Measurements from ENCODE around the gene SOWAHA.

SOWAHA gene

DNA sequence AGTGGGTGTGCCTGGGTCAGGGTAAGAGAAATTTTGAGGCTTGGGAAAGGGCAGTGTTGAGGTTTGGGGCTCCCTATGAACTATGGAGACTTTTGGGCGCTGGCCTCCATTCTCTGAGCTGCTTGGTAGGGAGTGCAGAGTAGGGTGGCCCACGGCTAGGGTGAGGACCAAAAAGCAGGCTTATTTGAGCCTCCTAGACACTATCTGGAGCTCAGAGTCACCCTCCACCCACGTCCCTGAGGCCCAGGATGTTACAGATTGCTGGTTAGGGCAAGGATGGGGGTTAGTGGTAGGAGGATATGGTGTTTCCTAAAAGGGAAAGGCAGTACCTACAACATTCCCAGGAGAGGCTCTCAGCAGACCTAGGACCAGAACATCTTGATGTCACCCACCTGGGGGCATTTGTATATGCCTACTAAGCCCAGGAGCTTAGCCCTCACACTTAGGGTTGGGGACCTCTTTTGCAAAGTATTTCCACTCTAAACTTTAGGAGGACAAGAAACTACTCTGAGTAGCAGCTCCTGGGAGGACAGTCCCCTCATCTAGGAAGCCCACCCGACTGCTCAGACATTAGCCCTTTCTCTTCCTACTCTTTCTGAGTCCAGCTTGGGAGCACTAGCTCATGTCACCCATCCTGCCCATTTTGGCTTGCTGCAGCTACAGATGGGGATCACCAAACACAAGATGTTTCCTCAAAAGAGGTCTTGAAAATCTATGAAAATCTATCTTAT is 15.0 kb downstream of the SOWAHA start:
- DNase-seq (ENCODE audit: low read depth), result no peak

GRCh38 chr5:132828846-132829494 is 15.9 kb downstream of the SOWAHA start:
- no peak for DNase-seq (ENCODE audit: low read depth)

- peak; percentile 71 for DNase-seq (ENCODE audit: low read depth)
These were observed 16.8 kb downstream of the SOWAHA start for GRCh38 chr5:132829742-132830435.

GRCh38 chr5:132830436-132831094 is 17.5 kb downstream of the SOWAHA start, which contains the start of gene SHROOM1:
SHROOM1 (minus strand) TSS chr5:132830647; CDS start chr5:132826140, 4,507 bp downstream.
- no peak for DNase-seq (ENCODE audit: low read depth)

DNA sequence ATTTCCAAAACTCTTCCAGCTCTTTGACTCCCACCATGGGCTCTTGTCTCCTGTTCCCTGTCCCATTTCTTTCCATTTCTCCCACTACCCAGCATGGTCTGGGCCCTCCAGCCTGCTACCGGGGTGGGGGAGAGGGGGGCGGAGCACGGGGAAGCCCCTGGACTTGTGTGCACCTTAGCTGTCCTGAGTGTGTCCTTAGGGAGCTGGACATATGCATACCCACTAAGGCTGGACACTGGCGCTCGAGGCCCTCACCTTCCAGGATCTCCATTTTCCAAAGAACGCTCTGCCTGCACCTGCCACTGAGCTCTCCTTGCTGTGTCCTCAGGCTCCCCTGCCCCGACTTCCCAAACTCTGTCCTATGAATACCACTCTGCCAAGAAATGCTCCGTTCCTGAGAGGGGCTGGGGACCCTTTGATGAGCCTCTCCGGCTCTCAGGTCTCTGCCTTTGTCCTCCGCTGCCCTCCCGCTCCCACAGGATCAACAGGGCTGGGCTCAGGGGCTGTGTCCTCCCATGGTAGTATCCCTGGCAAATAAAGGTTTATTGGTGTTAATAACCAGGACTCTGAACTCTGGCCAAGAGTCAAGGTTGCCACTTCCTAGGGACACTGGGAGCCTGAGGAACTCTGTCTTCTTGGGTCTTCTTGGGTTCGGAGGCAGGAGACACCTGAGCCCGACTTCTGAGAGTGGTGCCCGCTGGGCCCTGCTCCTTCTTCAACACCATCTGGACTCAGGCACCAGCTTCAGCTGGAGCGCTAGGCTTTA is 18.2 kb downstream of the SOWAHA start:
- DNase-seq (ENCODE audit: low read depth), result no peak

GRCh38 chr5:132832612-132833011 is 19.5 kb downstream of the SOWAHA start:
- DNase-seq (ENCODE audit: low read depth), result no peak

- DNase-seq (ENCODE audit: low read depth), result no peak
These were observed 21.0 kb downstream of the SOWAHA start for GRCh38 chr5:132834057-132834456.

DNA sequence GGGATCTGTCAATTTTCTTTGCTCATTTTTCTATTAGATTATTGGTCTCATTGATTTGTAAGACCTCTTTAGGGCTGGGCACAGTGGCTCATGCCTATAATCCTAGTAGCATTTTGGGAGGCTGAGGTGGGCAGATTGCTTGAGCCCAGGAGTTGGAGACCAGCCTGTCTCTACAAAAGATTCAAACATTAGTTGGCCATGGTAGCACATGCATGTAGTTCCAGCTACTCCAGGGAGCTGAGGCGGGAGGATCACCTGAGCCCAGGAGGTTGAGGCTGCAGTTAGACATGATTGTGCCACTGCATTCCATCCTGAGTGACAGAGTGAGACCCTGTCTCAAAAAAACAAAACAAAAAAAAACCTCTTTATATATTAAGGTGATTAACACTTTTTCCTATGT is 23.8 kb downstream of the SOWAHA start:
- DNase-seq (ENCODE audit: low read depth), result no peak

DNA sequence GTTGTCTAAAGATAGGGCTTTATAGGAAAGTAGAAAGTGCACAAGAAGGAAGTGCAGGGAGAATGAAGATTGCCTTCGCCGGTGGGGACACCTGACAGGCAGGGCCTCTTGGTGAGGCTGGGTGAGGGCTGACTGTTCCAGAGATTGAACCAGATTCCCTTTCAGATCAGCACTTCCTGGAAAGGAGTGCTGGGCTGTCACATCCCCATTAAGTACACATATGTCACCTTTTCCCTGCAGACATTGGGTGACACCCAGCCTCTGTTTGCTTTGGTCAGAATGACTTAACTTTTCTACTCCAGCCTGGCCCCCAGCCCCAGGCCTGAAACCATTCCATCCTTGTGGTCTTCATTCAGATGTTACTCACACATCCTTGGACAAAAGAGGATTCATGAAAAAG is 24.8 kb downstream of the SOWAHA start:
- DNase-seq (ENCODE audit: low read depth), result no peak

DNA sequence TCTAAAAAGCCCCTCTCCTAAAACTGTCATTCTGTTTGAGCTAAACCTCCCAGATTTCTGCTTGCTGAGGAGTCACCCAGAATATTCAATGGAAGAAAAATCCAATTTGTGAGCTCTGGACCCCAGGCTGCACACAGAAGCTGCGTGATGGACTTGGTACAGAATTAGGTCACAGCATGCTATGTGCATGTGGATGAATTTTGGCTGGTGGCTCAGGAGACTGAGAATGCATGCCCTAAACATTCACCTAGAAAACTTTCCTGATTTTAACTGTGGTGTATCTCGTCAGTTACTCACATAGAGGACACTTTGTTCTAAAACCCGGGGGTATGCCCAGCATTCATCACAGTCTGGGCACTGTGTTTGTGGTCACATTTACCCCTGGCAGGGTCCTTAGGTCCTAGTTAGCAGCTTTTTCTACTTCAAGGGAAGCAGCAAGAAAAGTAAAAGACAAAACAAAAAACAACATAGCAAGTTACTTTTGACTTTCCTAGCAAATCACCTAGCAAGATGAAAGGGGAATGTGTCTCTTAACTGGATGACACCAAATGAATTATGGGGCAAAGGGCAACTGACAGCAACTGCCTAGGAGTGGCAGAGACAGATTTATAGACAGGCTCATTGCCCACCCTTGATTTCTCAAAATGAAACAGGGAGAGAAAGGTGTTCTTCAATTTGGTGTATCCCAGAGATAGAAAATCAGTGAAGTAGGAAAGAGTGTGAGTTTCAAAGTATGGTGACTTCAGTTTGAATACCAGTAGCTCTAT is 25.6 kb downstream of the SOWAHA start:
- DNase-seq (ENCODE audit: low read depth), result no peak

- no peak for DNase-seq (ENCODE audit: low read depth)
These were observed 26.6 kb downstream of the SOWAHA start for GRCh38 chr5:132839426-132840301.

GRCh38 chr5:132840313-132840712 is 27.2 kb downstream of the SOWAHA start:
- no peak for DNase-seq (ENCODE audit: low read depth)

GRCh38 chr5:132840896-132841295 is 27.8 kb downstream of the SOWAHA start:
- DNase-seq (ENCODE audit: low read depth), result no peak

- DNase-seq (ENCODE audit: low read depth), result no peak
These were observed 28.2 kb downstream of the SOWAHA start for GRCh38 chr5:132841305-132841704.

DNA sequence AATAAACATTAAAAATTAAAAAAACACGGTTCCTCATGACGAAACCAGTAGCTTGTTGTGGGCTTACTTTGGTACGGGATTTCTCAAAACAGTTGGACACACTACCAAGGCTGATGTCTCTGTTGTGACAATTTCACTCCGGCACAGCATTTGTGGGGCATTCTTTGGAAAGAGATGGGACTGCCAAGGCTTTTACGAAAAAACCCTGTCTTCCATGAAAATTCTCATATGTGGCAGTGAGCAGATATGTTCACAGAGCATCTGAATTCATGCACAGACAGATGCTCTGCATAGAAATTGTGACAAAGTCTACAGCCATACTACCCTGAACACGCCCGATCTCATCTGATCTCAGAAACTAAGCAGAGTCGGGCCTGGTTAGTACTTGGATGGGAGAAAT is 35.2 kb downstream of the SOWAHA start:
- no peak for DNase-seq (ENCODE audit: low read depth)

DNA sequence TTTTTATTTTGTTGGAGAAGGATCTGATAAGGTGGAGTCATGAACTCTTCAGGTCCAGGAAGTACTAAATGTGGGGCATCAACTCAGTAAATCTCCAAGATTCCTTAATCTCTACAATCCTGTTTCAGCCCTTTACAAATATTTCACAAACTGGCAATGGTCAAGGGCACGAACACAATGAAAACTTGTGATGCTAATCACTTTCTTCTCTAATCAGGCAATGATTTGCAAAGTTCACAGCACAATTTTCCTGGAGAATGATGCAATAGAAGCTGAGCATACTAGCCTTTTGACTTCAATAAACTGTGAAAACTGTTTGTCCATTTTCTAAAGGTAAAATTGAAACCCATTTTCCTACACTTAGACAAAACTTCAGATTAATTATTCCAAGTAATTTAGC is 36.2 kb downstream of the SOWAHA start:
- no peak for DNase-seq (ENCODE audit: low read depth)

GRCh38 chr5:132850066-132850465 is 37.0 kb downstream of the SOWAHA start:
- DNase-seq (ENCODE audit: low read depth), result no peak

DNA sequence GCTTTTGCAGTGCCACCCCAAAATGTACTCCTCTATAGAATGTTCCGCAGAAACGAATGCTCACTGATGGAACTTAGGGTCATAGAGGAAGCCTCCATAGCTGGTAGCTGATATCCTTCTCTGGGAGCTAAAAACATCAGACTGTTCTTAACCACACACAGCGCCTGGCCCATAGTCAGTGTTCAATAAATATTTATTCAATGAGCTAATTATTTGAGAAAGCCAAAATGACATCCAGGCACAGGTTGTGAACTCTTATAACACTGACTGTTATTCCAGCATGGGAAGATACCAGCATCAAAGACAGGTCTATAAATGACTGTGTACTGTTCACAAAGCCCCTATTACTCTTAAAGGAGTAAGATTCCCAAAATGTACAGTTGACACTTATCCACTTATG is 40.2 kb downstream of the SOWAHA start:
- DNase-seq (ENCODE audit: low read depth), result no peak

GRCh38 chr5:132853790-132854189 is 40.7 kb downstream of the SOWAHA start:
- no peak for DNase-seq (ENCODE audit: low read depth)

GRCh38 chr5:132854301-132854700 is 41.2 kb downstream of the SOWAHA start:
- DNase-seq (ENCODE audit: low read depth), result no peak
